ENCODE results near the gene RANBP10.

DNA sequence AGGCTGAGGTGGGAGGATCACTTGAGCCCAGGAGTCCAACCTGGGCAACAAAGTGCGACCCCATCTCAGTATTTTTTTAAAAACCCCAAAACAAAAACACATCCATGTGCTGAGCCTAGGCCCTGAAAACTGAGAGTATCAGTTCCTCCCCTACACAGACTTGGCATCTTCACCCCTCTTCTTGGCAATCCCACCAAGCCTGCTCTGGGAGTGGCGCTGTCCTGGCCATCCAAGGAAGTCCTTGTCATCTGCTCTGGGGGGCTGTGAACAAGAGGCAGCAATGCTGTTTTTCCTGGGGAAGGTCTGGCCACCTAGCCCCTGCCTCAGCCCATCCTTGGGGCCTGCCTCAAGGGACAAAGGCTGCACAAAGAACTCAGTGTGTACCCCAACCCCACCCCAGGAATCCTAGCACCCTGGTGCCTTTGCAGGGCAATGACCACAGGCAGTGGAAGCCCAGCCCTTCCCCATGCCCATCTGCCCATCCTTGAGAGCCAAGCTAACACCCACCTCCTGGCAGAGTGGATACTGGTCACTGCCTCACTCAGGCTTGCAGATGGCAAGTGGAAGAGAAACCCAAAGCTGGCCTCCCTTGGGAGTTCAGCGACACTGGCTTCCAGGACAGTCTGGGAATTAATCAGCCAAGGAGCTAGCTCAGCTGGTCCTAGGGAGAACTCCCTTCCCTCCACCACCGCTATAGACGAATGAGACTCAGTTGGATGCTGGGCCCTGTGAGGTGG, 72.5 kb downstream of the RANBP10 start:
- TF ChIP-seq, protein P1, sequence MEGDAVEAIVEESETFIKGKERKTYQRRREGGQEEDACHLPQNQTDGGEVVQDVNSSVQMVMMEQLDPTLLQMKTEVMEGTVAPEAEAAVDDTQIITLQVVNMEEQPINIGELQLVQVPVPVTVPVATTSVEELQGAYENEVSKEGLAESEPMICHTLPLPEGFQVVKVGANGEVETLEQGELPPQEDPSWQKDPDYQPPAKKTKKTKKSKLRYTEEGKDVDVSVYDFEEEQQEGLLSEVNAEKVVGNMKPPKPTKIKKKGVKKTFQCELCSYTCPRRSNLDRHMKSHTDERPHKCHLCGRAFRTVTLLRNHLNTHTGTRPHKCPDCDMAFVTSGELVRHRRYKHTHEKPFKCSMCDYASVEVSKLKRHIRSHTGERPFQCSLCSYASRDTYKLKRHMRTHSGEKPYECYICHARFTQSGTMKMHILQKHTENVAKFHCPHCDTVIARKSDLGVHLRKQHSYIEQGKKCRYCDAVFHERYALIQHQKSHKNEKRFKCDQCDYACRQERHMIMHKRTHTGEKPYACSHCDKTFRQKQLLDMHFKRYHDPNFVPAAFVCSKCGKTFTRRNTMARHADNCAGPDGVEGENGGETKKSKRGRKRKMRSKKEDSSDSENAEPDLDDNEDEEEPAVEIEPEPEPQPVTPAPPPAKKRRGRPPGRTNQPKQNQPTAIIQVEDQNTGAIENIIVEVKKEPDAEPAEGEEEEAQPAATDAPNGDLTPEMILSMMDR (IDR thresholded peaks at IDR 0.05): no peak
- no peak for TF ChIP-seq POLR2A (IDR thresholded peaks at IDR 0.05)

Data from testis (tissue), 2 donors.